Neuronal stem cell (in vitro differentiated cells): Measurements from ENCODE around the gene HDAC9.

Experiments used
- DNase-seq: peaks from one replicate; pipeline ENCODE4 v3.0.0-alpha.2; 2013; ENCODE audit warnings: low spot score
- H2AFZ ChIP-seq: one replicate; pipeline ENCODE4 v1.6.1; 2013; ENCODE audit warnings: mild to moderate bottlenecking, low read length, inconsistent platforms
- H2AK5ac ChIP-seq: 2 replicates; pipeline ENCODE4 v1.6.1; 2013; ENCODE audit warnings: low read depth, mild to moderate bottlenecking, inconsistent platforms, low read length, moderate library complexity, mixed read lengths
- H2BK120ac ChIP-seq: 2 replicates; pipeline ENCODE4 v1.6.1; 2013; ENCODE audit warnings: low read depth, mild to moderate bottlenecking, inconsistent platforms, low read length, moderate library complexity, mixed read lengths
- H2BK12ac ChIP-seq: one replicate; pipeline ENCODE4 v1.6.1; 2013; ENCODE audit warnings: low read length, inconsistent platforms
- H2BK15ac ChIP-seq: 2 replicates; pipeline ENCODE4 v1.6.1; 2013; ENCODE audit warnings: mild to moderate bottlenecking, low read length, inconsistent platforms, mixed read lengths
- H2BK5ac ChIP-seq: one replicate; pipeline ENCODE4 v1.6.1; 2013; ENCODE audit warnings: inconsistent platforms, mild to moderate bottlenecking, low read length, moderate library complexity
- H3K14ac ChIP-seq: one replicate; pipeline ENCODE4 v1.6.1; 2013; ENCODE audit warnings: low read length, inconsistent platforms
- H3K18ac ChIP-seq: 2 replicates; pipeline ENCODE4 v1.6.1; 2013; ENCODE audit warnings: low read length, inconsistent platforms
- H3K23ac ChIP-seq: 2 replicates; pipeline ENCODE4 v1.6.1; 2013; ENCODE audit warnings: low read depth, mild to moderate bottlenecking, mixed read lengths, low read length, inconsistent platforms; ENCODE audit not compliant: poor library complexity
- H3K27ac ChIP-seq: replicated peaks from 3 replicates; pipeline ENCODE4 v1.5.1; 2013; ENCODE audit warnings: low read length, inconsistent platforms
- H3K27me3 ChIP-seq, 3 experiments: 2 replicates each; pipeline ENCODE4 v1.6.1; 2013; ENCODE audit warnings: low read length in 3 of 3, mild to moderate bottlenecking in 2 of 3, inconsistent platforms in 1 of 3, low read depth in 1 of 3, mixed read lengths in 1 of 3, moderate library complexity in 1 of 3; ENCODE audit not compliant: control insufficient read depth in 3 of 3, insufficient read depth in 3 of 3
- H3K36me3 ChIP-seq, 2 donors: replicated peaks in 1 of 2; 2 replicates each; pipeline ENCODE4 v1.6.1; 2013; ENCODE audit warnings: low read length in 2 of 2; ENCODE audit not compliant: control insufficient read depth in 2 of 2, insufficient read depth in 2 of 2
- H3K4ac ChIP-seq: 2 replicates; pipeline ENCODE4 v1.6.1; 2013; ENCODE audit warnings: inconsistent platforms, mild to moderate bottlenecking, low read length, moderate library complexity
- H3K4me1 ChIP-seq, 2 donors: 1 replicate in 1 of 2; 2 replicates in 1 of 2; pipeline ENCODE4 v1.6.1; 2013; ENCODE audit warnings: low read length in 2 of 2, low read depth in 1 of 2; ENCODE audit not compliant: control insufficient read depth in 2 of 2, insufficient read depth in 1 of 2
- H3K4me2 ChIP-seq: one replicate; pipeline ENCODE4 v1.6.1; 2013; ENCODE audit warnings: mild to moderate bottlenecking, low read length, inconsistent platforms; ENCODE audit not compliant: insufficient read depth, poor library complexity, severe bottlenecking
- H3K4me3 ChIP-seq, 2 donors: 2 replicates each; pipeline ENCODE4 v1.5.1; 2013; ENCODE audit warnings: low read length in 2 of 2, mild to moderate bottlenecking in 2 of 2, inconsistent platforms in 1 of 2, moderate library complexity in 1 of 2
- H3K79me1 ChIP-seq: one replicate; pipeline ENCODE4 v1.6.1; 2013; ENCODE audit warnings: low read depth, mild to moderate bottlenecking, inconsistent platforms, low read length, moderate library complexity
- H3K9ac ChIP-seq: one replicate; pipeline ENCODE4 v1.6.1; 2013; ENCODE audit warnings: mild to moderate bottlenecking, low read depth, low read length, inconsistent platforms; ENCODE audit not compliant: poor library complexity
- H3K9me3 ChIP-seq, 2 donors: replicated peaks in 1 of 2; 2 replicates each; pipeline versions ENCODE3 to v1.6.1; 2013; ENCODE audit warnings: low read length in 2 of 2, mild to moderate bottlenecking in 2 of 2, inconsistent platforms in 1 of 2, low read depth in 1 of 2, mixed read lengths in 1 of 2, moderate library complexity in 1 of 2; ENCODE audit not compliant: control insufficient read depth in 2 of 2, insufficient read depth in 1 of 2
- H4K8ac ChIP-seq: one replicate; pipeline ENCODE4 v1.6.1; 2013; ENCODE audit warnings: low read depth, mild to moderate bottlenecking, inconsistent platforms, low read length, moderate library complexity
- H4K91ac ChIP-seq: one replicate; pipeline ENCODE4 v1.6.1; 2013; ENCODE audit warnings: low read length, low read depth, mild to moderate bottlenecking, inconsistent platforms; ENCODE audit not compliant: poor library complexity
- WGBS, 2 donors: extraction: QIAGEN DNeasy Blood & Tissue Kit; methylation state at CpG; one replicate each; pipeline ENCODE4 v1.1.7; 2013; ENCODE audit warnings: missing lambda C conversion rate in 2 of 2, mixed read lengths in 1 of 2; ENCODE audit not compliant: insufficient read length in 2 of 2, insufficient replicate concordance in 1 of 2; ENCODE audit errors: extremely low coverage in 2 of 2; 5-methylcytosine and 5-hydroxymethylcytosine counted together

The HDAC9 gene

DNA sequence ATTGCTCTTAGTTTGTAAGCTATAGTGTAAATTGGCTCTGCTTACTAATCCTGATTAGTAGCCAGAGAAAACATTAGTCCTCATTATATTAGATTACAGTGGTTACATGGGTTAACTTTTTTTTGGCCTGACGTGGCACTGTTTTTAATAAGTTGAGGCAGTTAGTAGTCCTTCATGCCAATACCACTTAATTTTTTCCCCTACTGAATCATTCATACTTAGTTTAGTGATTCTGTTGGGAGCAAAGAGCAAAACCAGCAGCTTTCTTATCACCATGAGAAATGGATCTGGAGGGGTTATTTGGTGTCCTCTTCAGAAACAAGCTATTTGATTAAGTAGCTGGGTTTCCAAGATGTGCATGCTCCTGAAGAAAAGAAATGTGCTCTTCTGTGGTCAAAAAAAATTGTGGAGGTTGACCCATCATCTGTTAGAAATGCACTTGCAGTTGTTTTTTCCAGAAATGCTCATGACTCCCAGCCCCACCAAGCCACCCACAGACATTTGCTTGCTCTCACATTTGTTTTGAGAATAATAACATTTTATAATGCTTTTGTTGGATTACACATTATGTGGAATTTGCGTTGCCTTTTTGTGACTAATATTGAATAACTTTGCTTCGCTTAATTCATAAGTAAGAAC is 258.5 kb downstream of the HDAC9 start:
- no peak for DNase-seq
- Histone ChIP-seq H3K23ac (no peak overlapping the region), H2BK15ac (no peak overlapping the region), H3K27me3 (no peaks in the 10 kb centered on the region), H3K4ac (no peak overlapping the region), H2BK12ac (no peak overlapping the region), H3K4me1 (no peaks in the 10 kb centered on the region), H3K14ac (no peak overlapping the region), H3K9ac (no peak overlapping the region), H3K36me3 (no peaks in the 10 kb centered on the region), H3K4me3 (no peak overlapping the region), H2AFZ (no peak overlapping the region), H3K18ac (no peak overlapping the region), H2AK5ac (no peak overlapping the region), H2BK120ac (no peak overlapping the region), H3K79me1 (no peaks in the 10 kb centered on the region), H3K4me2 (no peak overlapping the region), H3K9me3 (no peaks in the 10 kb centered on the region), H3K27ac (no peak overlapping the region), H4K8ac (no peak overlapping the region), H2BK5ac (no peak overlapping the region), H4K91ac (no peak overlapping the region)
- WGBS, 2 donors, result no CpG with 5 or more reads among the region's 3 CpGs

- Histone ChIP-seq H3K9ac (no peak overlapping the region), H3K27ac (no peak overlapping the region)
- no CpG with 5 or more reads among the region's 2 CpGs for WGBS, 2 donors
Measured at GRCh38 chr7:18754766-18755165, 259.2 kb downstream of the HDAC9 start.

GRCh38 chr7:18755793-18756192 is 260.2 kb downstream of the HDAC9 start:
- Histone ChIP-seq H3K4ac (no peak overlapping the region), H2BK12ac (no peak overlapping the region), H3K79me1 (no peaks in the 10 kb centered on the region), H3K9me3 (no peaks in the 10 kb centered on the region), H3K23ac (no peak overlapping the region), H3K4me1 (no peaks in the 10 kb centered on the region), H2BK120ac (no peak overlapping the region), H2BK5ac (no peak overlapping the region), H3K36me3 (no peaks in the 10 kb centered on the region), H3K4me2 (no peak overlapping the region), H3K18ac (no peak overlapping the region), H2AFZ (no peak overlapping the region), H3K9ac (no peak overlapping the region), H3K14ac (no peak overlapping the region), H2AK5ac (no peak overlapping the region), H3K4me3 (no peak overlapping the region), H4K91ac (no peak overlapping the region), H3K27me3 (no peaks in the 10 kb centered on the region), H3K27ac (no peak overlapping the region), H2BK15ac (no peak overlapping the region), H4K8ac (no peak overlapping the region)
- no CpG with 5 or more reads among the region's 4 CpGs for whole genome bisulfite sequencing, 2 donors
- DNase-seq, result no peak

More at GRCh38 chr7:18754766-18755165, 259.2 kb downstream of the HDAC9 start:
- Histone ChIP-seq H2AK5ac (no peak overlapping the region), H3K4me3 (no peak overlapping the region), H2AFZ (no peak overlapping the region), H2BK15ac (no peak overlapping the region), H2BK5ac (no peak overlapping the region), H3K4ac (no peak overlapping the region), H3K18ac (no peak overlapping the region), H3K79me1 (no peaks in the 10 kb centered on the region), H3K36me3 (no peaks in the 10 kb centered on the region), H3K9me3 (no peaks in the 10 kb centered on the region), H3K4me1 (no peaks in the 10 kb centered on the region), H2BK120ac (no peak overlapping the region), H4K91ac (no peak overlapping the region), H3K27me3 (no peaks in the 10 kb centered on the region), H4K8ac (no peak overlapping the region), H3K4me2 (no peak overlapping the region), H3K23ac (no peak overlapping the region), H2BK12ac (no peak overlapping the region), H3K14ac (no peak overlapping the region)
- DNase-seq, result no peak

GRCh38 chr7:18756378-18757050 is 261.0 kb downstream of the HDAC9 start:
- Histone ChIP-seq H3K14ac (no peak overlapping the region), H3K4ac (no peak overlapping the region), H3K79me1 (no peaks in the 10 kb centered on the region), H2AFZ (no peak overlapping the region), H3K23ac (no peak overlapping the region), H2BK12ac (no peak overlapping the region), H2BK120ac (no peak overlapping the region), H4K91ac (no peak overlapping the region), H3K9ac (no peak overlapping the region), H3K4me3 (no peak overlapping the region), H2AK5ac (no peak overlapping the region), H3K9me3 (no peaks in the 10 kb centered on the region), H4K8ac (no peak overlapping the region), H3K27ac (no peak overlapping the region), H3K4me2 (no peak overlapping the region), H3K27me3 (no peaks in the 10 kb centered on the region), H2BK5ac (no peak overlapping the region), H3K36me3 (no peaks in the 10 kb centered on the region), H3K18ac (no peak overlapping the region), H3K4me1 (no peaks in the 10 kb centered on the region), H2BK15ac (no peak overlapping the region)
- WGBS, 2 donors, result no CpG with 5 or more reads among the region's 6 CpGs
- DNase-seq, result no peak
